KBM-7 (cell line): ENCODE results near the gene GGA3.
"Not testable (repeated sequence)": the region's sequence is repeated elsewhere in the genome, so short reads cannot be mapped to it uniquely, and the experiment has no call there.

Experiments
- DNase-seq: peaks from one replicate; pipeline ENCODE4 v3.0.0-alpha.2; 2015
- in situ Hi-C: fragments of 300-500 bp; cut with MboI; formaldehyde crosslinking; loops from 2 replicates; pipeline ENCODE4 v1.14.3; 2020; ENCODE audit warnings: low sequenced_read_pairs, low pct_unique_long_range_greater_than_20kb, mixed read lengths

The GGA3 gene, protein sequence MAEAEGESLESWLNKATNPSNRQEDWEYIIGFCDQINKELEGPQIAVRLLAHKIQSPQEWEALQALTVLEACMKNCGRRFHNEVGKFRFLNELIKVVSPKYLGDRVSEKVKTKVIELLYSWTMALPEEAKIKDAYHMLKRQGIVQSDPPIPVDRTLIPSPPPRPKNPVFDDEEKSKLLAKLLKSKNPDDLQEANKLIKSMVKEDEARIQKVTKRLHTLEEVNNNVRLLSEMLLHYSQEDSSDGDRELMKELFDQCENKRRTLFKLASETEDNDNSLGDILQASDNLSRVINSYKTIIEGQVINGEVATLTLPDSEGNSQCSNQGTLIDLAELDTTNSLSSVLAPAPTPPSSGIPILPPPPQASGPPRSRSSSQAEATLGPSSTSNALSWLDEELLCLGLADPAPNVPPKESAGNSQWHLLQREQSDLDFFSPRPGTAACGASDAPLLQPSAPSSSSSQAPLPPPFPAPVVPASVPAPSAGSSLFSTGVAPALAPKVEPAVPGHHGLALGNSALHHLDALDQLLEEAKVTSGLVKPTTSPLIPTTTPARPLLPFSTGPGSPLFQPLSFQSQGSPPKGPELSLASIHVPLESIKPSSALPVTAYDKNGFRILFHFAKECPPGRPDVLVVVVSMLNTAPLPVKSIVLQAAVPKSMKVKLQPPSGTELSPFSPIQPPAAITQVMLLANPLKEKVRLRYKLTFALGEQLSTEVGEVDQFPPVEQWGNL

GRCh38 chr17:75261336-75262111 is at the start of gene GGA3, which contains the start of gene MRPS7:
Gene GGA3, minus strand, starts transcription at chr17:75261606. Its CDS starts 19 bp downstream, at chr17:75261587.
Gene MRPS7, plus strand, starts transcription at chr17:75261879. Its CDS starts 22 bp downstream, at chr17:75261901.
- in situ Hi-C loops = no loop called here
- peak; percentile 94 for DNase-seq

GRCh38 chr17:75308732-75309629 is 47.6 kb upstream of the GGA3 start:
- in situ Hi-C loops = no loop called here

GRCh38 chr17:75307957-75308731 is 46.7 kb upstream of the GGA3 start:
- in situ Hi-C loops = no loop called here
- DNase-seq = no peak

More at GRCh38 chr17:75308732-75309629, 47.6 kb upstream of the GGA3 start:
- DNase-seq = no peak

DNA sequence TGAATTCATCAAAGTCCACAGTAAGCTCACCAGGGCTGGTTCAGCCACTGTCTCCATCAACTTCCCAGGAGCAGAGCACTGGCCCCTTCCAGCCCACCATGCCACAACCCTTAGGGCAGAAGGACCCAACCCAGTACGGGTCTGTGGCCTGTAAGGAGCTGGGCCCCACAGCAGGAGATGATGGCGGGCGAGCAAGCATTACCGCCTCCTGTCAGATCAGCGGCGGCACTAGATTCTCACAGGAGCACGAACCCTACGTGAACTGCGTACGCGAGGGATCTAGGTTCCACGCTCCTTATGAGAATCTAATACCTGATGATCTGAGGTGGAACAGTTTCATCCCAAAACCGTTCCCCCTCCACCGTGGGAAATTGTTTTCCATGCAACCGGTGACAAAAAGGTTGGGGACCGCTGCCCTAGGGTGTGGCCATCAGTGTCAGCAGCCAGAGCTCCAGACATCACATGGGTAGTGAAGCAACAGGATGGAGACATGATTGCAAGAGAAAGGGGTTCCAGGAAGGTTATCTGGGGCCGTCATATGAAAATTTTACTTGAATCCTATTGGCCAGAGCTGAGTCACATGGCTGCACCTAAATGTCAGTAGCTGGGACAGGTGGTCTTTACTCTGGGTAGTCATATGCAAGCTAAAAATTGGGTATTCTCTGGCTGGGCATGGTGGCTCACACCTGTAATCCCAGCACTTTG is 40.2 kb upstream of the GGA3 start:
- no peak for DNase-seq
- in situ Hi-C loops = no loop called here

DNA sequence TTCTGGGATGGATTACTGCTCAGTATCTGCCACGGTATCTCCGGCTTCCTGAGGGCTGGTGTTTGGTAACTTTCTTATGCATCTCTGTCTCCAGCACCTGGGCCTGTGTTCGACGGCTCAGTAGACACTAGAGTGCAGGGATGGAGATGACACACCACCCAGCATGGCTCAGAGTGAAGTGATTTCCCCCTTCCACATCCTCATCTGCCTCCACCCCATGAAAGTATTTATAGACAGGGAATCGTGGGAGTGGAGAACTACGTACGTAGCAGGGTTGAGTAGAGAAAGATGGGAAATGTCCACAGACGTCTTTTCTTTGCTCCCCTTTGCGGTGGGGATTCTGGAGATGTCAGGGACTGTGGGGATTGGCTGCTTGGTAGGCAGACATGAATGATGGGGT is 39.6 kb upstream of the GGA3 start:
- in situ Hi-C loops = no loop called here
- DNase-seq = no peak

DNA sequence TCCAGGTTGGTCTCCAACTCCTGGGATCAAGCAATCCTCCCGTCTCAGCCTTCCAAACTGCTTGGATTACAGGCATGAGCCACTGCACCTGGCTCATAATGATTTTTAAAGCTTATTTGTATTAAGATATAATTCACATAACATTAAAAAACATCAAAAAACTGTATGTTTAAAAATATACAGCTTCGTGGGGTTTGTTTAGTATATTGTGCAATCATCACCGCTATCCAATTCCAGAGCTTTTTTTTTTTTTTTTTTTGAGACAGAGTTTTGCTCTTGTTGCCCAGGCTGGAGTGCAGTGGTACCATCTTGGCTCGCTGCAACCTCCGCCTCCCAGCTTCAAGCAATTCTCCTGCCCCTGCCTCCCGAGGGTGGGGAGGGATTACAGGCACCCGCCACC is 38.9 kb upstream of the GGA3 start:
- in situ Hi-C loops = no loop called here
- DNase-seq = no peak

GRCh38 chr17:75295201-75296158 is 34.1 kb upstream of the GGA3 start:
- in situ Hi-C loops = no loop called here
- no peak for DNase-seq

GRCh38 chr17:75292810-75293448 is 31.5 kb upstream of the GGA3 start:
- DNase-seq, in situ Hi-C loops: not testable (repeated sequence)

GRCh38 chr17:75289832-75290337 is 28.5 kb upstream of the GGA3 start:
- in situ Hi-C loops = no loop called here
- peak; percentile 86 for DNase-seq

DNA sequence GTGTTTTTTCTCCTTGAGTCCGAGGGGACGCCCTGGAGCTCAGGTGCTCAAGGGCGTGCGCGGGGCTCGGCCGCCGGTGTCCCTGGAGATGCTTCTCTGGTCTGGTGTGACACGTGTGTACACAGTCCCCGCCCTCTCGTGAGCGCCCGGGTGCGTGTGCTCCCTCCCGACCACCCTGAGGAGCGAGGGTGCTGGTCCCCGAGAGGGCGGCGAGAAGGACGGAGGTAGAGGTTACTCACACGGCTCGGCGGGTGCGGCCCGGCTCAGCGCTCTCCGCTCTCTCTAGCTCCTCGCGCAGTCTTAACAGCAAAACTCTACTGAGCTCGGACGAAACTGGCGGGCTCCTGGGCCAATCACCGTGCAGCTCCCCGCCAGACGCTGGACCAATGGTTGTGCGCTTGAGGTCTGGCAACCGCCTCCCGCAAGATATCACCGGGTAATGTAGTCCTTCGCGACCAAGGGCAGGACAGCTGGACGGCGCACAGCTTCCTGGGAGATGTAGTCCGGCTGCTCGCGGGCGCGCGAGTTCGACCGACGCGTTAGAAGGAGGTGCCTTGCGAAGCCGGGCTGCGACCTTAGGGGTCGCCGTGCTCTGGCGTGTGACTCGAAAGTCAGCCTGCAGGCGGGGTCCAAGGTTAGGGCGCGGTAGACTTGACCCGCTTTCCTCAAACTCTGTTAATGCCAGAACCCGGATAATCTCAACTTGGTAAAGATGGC is 27.9 kb upstream of the GGA3 start, which contains the start of gene SLC25A19:
SLC25A19 (minus strand) TSS at position 319 of the 717 bp plus-strand sequence. CDS start 2,669 bp downstream, outside the sequence.
- DNase-seq = peak; percentile 99
- in situ Hi-C loops = no loop called here

DNA sequence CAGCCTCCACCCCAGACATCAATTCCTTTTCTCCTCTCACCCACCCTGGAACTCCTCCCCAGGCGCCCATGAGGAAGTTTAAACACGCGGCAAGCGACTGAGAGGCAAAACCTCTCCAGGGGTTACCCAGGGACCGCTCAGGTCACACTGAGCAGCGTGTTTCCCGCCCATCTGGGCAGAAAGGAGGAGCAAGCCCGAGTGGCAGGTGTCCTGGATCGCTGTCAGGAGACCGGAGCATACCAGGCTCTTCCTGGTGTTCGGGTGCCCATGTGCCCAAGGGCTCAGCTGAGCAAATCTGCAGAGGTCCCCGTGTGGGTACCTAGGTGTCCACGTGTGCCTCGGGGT is 27.3 kb upstream of the GGA3 start:
- DNase-seq = peak; percentile 69
- in situ Hi-C loops = no loop called here

- in situ Hi-C loops = no loop called here
These were observed 27.0 kb upstream of the GGA3 start for GRCh38 chr17:75288359-75288758.

GRCh38 chr17:75287221-75287620 is 25.8 kb upstream of the GGA3 start:
- in situ Hi-C loops = no loop called here
- DNase-seq = no peak

More at GRCh38 chr17:75288359-75288758, 27.0 kb upstream of the GGA3 start:
- no peak for DNase-seq

DNA sequence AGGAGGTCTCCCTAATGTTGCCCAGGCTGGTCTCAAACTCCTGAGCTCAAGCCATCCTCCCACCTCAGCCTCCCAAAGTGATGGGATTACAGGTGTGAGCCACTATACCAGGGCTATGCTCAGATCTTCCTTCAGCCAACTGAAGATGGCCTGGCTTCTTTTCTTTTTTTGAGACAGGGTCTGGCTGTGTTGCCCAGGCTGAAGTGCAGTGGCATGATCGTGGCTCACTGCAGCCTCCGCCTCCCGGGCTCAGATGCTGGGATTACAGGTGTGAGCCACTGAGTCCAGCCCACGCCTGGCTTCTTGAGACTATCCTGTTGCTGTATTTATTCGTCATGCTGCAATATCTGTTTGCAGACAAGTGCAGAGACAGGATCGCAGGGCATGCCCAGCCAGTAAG is 23.7 kb upstream of the GGA3 start:
- in situ Hi-C loops = no loop called here

GRCh38 chr17:75280189-75280588 is 18.8 kb upstream of the GGA3 start:
- in situ Hi-C loops, DNase-seq: not testable (repeated sequence)

More for the DNA sequence above, 23.7 kb upstream of the GGA3 start:
- no peak for DNase-seq
